HG03558 (cell line): ENCODE measurements around the gene ACTR3C.

Source experiments
- ATAC-seq: cut with Tn5 transposase; IDR thresholded peaks from one replicate; pipeline ENCODE4 v1.9.1; 2021; ENCODE audit warnings: moderate number of reproducible peaks; ENCODE audit not compliant: unreplicated experiment; ENCODE audit errors: extremely low read depth

Gene ACTR3C

GRCh38 chr7:150337179-150337578, 13.8 kb upstream of the ACTR3C start:
- ATAC-seq: no peak

- no peak for ATAC-seq
Observed at GRCh38 chr7:150336746-150337145, 13.4 kb upstream of the ACTR3C start.

GRCh38 chr7:150335774-150336112, 12.4 kb upstream of the ACTR3C start:
- no peak for ATAC-seq

- no peak for ATAC-seq
Observed at GRCh38 chr7:150335108-150335773, 11.9 kb upstream of the ACTR3C start.

- ATAC-seq: no peak
Observed at GRCh38 chr7:150334108-150334507, 10.8 kb upstream of the ACTR3C start.

GRCh38 chr7:150333659-150334058, 10.3 kb upstream of the ACTR3C start:
- no peak for ATAC-seq

GRCh38 chr7:150332852-150333635, 9.7 kb upstream of the ACTR3C start:
- no peak for ATAC-seq

GRCh38 chr7:150330211-150330885, 7.0 kb upstream of the ACTR3C start:
- no peak for ATAC-seq

GRCh38 chr7:150329331-150330120, 6.2 kb upstream of the ACTR3C start:
- ATAC-seq: no peak

- ATAC-seq: no peak
Observed at GRCh38 chr7:150327308-150327707, 4.0 kb upstream of the ACTR3C start.

- no peak for ATAC-seq
Observed at GRCh38 chr7:150326657-150327268, 3.4 kb upstream of the ACTR3C start.

GRCh38 chr7:150325901-150326300, 2.6 kb upstream of the ACTR3C start:
- ATAC-seq: no peak

- ATAC-seq: no peak
Observed at GRCh38 chr7:150325110-150325611, 1.8 kb upstream of the ACTR3C start.

- ATAC-seq: no peak
Observed at GRCh38 chr7:150324373-150324961, 1.1 kb upstream of the ACTR3C start.

GRCh38 chr7:150323682-150324372, 482 bp upstream of the ACTR3C start:
- no peak for ATAC-seq

- ATAC-seq: no peak
Observed at GRCh38 chr7:150322114-150322832, 1.1 kb downstream of the ACTR3C start.

- no peak for ATAC-seq
Observed at GRCh38 chr7:150321788-150322113, 1.6 kb downstream of the ACTR3C start.

GRCh38 chr7:150317748-150318444, 5.4 kb downstream of the ACTR3C start:
- ATAC-seq: no peak
